Keratinocyte (primary cell): ENCODE results near the gene TRDN. TPM values are rescaled to one million over a fixed set of nuclear protein-coding genes. Genes with fewer than 3 reads are reported as not detected.

Source experiments
- DNase-seq: peaks from one replicate; pipeline ENCODE4 v3.0.0-alpha.2; 2011; ENCODE audit warnings: low read depth, missing footprints, low spot score
- FAIRE-seq: peaks from 2 replicates; lab custom pipeline; 2011; peaks lifted over from hg19 to GRCh38; lab: Jason Lieb, UNC
- H2AFZ ChIP-seq: 2 replicates; pipeline ENCODE4 v1.6.0; 2012; ENCODE audit warnings: low read length, control low read depth, inconsistent platforms; ENCODE audit not compliant: control insufficient read depth
- H3K27ac ChIP-seq: 2 replicates; pipeline ENCODE4 v1.5.1; 2011; ENCODE audit warnings: low read length; ENCODE audit not compliant: control insufficient read depth, insufficient read depth
- H3K27me3 ChIP-seq: 3 replicates; pipeline ENCODE4 v1.6.0; 2011; ENCODE audit warnings: low read length; ENCODE audit not compliant: control insufficient read depth, insufficient read depth; ENCODE audit errors: extremely low read depth
- H3K36me3 ChIP-seq, 2 experiments: 2 replicates in 1 of 2; 3 replicates in 1 of 2; pipeline ENCODE4 v1.5.1; 2011; ENCODE audit warnings: low read length in 2 of 2, mild to moderate bottlenecking in 1 of 2; ENCODE audit not compliant: control insufficient read depth in 2 of 2, insufficient read depth in 2 of 2; ENCODE audit errors: extremely low read depth in 1 of 2
- H3K4me1 ChIP-seq: 3 replicates; pipeline ENCODE4 v1.5.1; 2011; ENCODE audit warnings: low read length; ENCODE audit not compliant: control insufficient read depth, insufficient read depth; ENCODE audit errors: extremely low read depth
- H3K4me2 ChIP-seq: 3 replicates; pipeline ENCODE4 v1.6.0; 2011; ENCODE audit warnings: low read depth, low read length; ENCODE audit not compliant: control insufficient read depth, insufficient read depth; ENCODE audit errors: extremely low read depth
- H3K4me3 ChIP-seq, 3 experiments: fragments of 200-600 bp in 1 of 3; sonication (generic) in 1 of 3; 2 replicates in 2 of 3; 3 replicates in 1 of 3; pipeline ENCODE4 v1.5.1; 2011 to 2016; ENCODE audit warnings: low read length in 3 of 3, mild to moderate bottlenecking in 3 of 3, control low read depth in 2 of 3, inconsistent platforms in 1 of 3, low read depth in 1 of 3, mixed read lengths in 1 of 3, mixed run types in 1 of 3, moderate library complexity in 1 of 3; ENCODE audit not compliant: control insufficient read depth in 2 of 3, insufficient read depth in 2 of 3; ENCODE audit errors: extremely low read depth in 1 of 3
- H3K79me2 ChIP-seq: 2 replicates; pipeline ENCODE4 v1.6.0; 2012; ENCODE audit warnings: low read length; ENCODE audit not compliant: control insufficient read depth, insufficient read depth
- H3K9ac ChIP-seq: 3 replicates; pipeline ENCODE4 v1.6.0; 2011; ENCODE audit warnings: low read length; ENCODE audit not compliant: control insufficient read depth, insufficient read depth; ENCODE audit errors: extremely low read depth
- H3K9me1 ChIP-seq: 3 replicates; pipeline ENCODE4 v1.6.0; 2011; ENCODE audit warnings: low read length; ENCODE audit not compliant: control insufficient read depth, insufficient read depth; ENCODE audit errors: extremely low read depth
- H3K9me3 ChIP-seq: 2 replicates; pipeline ENCODE4 v1.5.1; 2012; ENCODE audit warnings: low read depth, low read length; ENCODE audit not compliant: control insufficient read depth
- H4K20me1 ChIP-seq: 3 replicates; pipeline ENCODE4 v1.6.0; 2011; ENCODE audit warnings: low read length; ENCODE audit not compliant: control insufficient read depth, insufficient read depth; ENCODE audit errors: extremely low read depth
- CTCF ChIP-seq, 3 experiments: IDR thresholded peaks in 1 of 3; conservative IDR thresholded peaks in 1 of 3; optimal IDR thresholded peaks in 1 of 3; 2 replicates in 2 of 3; 3 replicates in 1 of 3; pipeline versions ENCODE3 to v1.5.1; 2011; ENCODE audit warnings: low read length in 3 of 3, mild to moderate bottlenecking in 3 of 3, moderate library complexity in 2 of 3, control low read depth in 1 of 3, inconsistent platforms in 1 of 3; ENCODE audit not compliant: insufficient read depth in 2 of 3; ENCODE audit errors: extremely low read depth in 1 of 3
- EZH2 ChIP-seq: IDR thresholded peaks from one replicate; pipeline ENCODE4 v1.6.1; 2012; ENCODE audit warnings: inconsistent platforms, mild to moderate bottlenecking, low read length, moderate library complexity
- dilution Hi-C: fragments of 300-500 bp; cut with MboI; formaldehyde crosslinking; loops from one replicate; pipeline ENCODE4 v1.7.0; 2020; ENCODE audit warnings: low sequenced_read_pairs; ENCODE audit not compliant: extremely low pct_ligation_motif_present
- polyA plus RNA-seq, 5 experiments: library from polyadenylated mRNA; depleted of rRNA in 3 of 5; stranded (reverse) in 3 of 5; stranded (forward) in 1 of 5; unstranded in 1 of 5; fragments of >200 nt; gene quantifications; 1 replicate in 1 of 5; 2 replicates in 3 of 5; 3 replicates in 1 of 5; pipeline versions ENCODE4 v1.2.1 to v1.2.3, GENCODE V29; 2011 to 2012; ENCODE audit warnings: missing spikeins in 2 of 5, low read depth in 1 of 5, low replicate concordance in 1 of 5

TRDN gene
- polyA plus RNA-seq, 1 donor (not counting 4 experiments of a cell fraction or from before 2014, with no cell fraction given) = not detected

- Histone ChIP-seq H3K4me1 (no peaks in the 10 kb centered on the region), H3K9me1 (no peaks in the 10 kb centered on the region), H3K79me2 (no peaks in the 10 kb centered on the region), H3K9me3 (no peaks in the 10 kb centered on the region), H3K9ac (no peak overlapping the region), H3K36me3 (no peaks in the 10 kb centered on the region), H2AFZ (no peak overlapping the region), H3K27me3 (no peaks in the 10 kb centered on the region), H3K27ac (no peak overlapping the region), H3K4me2 (no peak overlapping the region), H3K4me3 (no peak overlapping the region), H4K20me1 (no peaks in the 10 kb centered on the region)
- no peak for FAIRE-seq
- DNase-seq = no peak
- dilution Hi-C loops = no loop called here
- TF ChIP-seq EZH2 = no peak
- no peak for TF ChIP-seq CTCF (optimal IDR thresholded peaks at IDR 0.05 in 1 of 3, IDR thresholded peaks at IDR 0.05 in 1 of 3, conservative IDR thresholded peaks at IDR 0.05 in 1 of 3; ENCODE audit: extremely low read depth in 1 of 3, insufficient read depth in 2 of 3, low read length in 3 of 3)
These were observed 341.1 kb downstream of the TRDN start for GRCh38 chr6:123295672-123296071.

- dilution Hi-C loops = no loop called here
- Histone ChIP-seq H3K4me3 (no peak overlapping the region), H3K4me2 (no peak overlapping the region), H3K4me1 (no peaks in the 10 kb centered on the region), H4K20me1 (no peaks in the 10 kb centered on the region), H3K9me3 (no peaks in the 10 kb centered on the region), H2AFZ (no peak overlapping the region), H3K27ac (no peak overlapping the region), H3K9ac (no peak overlapping the region), H3K36me3 (no peaks in the 10 kb centered on the region), H3K9me1 (no peaks in the 10 kb centered on the region), H3K27me3 (no peaks in the 10 kb centered on the region), H3K79me2 (no peaks in the 10 kb centered on the region)
- DNase-seq (no peak), FAIRE-seq (no peak)
- TF ChIP-seq EZH2 (no peak), CTCF (optimal IDR thresholded peaks at IDR 0.05 in 1 of 3, IDR thresholded peaks at IDR 0.05 in 1 of 3, conservative IDR thresholded peaks at IDR 0.05 in 1 of 3; ENCODE audit: extremely low read depth in 1 of 3, insufficient read depth in 2 of 3, low read length in 3 of 3) (no peak)
These were observed 341.6 kb downstream of the TRDN start for GRCh38 chr6:123295181-123295580.
